GM12891 (cell line): ENCODE results near the gene TCTN2.

ENCODE experiments used
- POLR2A ChIP-seq: IDR thresholded peaks from 2 replicates; pipeline ENCODE4 v1.6.1; 2011; ENCODE audit warnings: low read depth, low read length, control low read depth
- POLR2AphosphoS5 ChIP-seq: IDR thresholded peaks from 2 replicates; pipeline ENCODE4 v1.6.1; 2011; ENCODE audit warnings: low read depth, low read length, control low read depth
- SPI1 ChIP-seq: IDR thresholded peaks from 2 replicates; pipeline ENCODE4 v1.6.1; 2011; ENCODE audit warnings: low read depth, low read length, control low read depth
- TAF1 ChIP-seq: IDR thresholded peaks from 2 replicates; pipeline ENCODE4 v1.6.1; 2011; ENCODE audit warnings: low read depth, low read length, control low read depth

DNA sequence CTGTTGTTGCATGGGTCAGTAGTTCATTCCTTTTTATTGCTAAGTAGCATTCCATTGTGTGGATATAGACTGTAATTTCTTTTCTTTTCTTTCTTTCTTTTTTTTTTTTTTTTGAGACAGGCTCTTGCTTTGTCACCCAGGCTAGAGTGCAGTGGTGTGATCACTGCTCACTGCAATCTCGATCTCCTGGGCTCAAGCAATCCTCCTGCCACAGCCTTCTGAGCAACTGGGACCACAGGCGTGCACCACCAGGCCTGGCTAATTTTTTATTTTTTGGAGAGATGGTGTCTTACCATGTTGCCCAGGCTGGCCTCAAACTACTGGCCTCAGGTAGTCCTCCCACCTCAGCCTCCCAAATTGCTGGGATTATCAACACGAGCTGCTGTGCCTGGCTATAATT, 46.4 kb downstream of the TCTN2 start:
- TF ChIP-seq POLR2AphosphoS5 (no peak), POLR2A (no peak), TAF1 (no peak), SPI1 (no peak)
